T47D (cell line): ENCODE results near the gene PLSCR5.

Experiments
- DNase-seq, 2 experiments: peaks; one replicate each; pipeline versions ENCODE4 v3.0.0 to v3.0.0-alpha.2; 2011 to 2012; ENCODE audit warnings: low read depth in 1 of 2, low spot score in 1 of 2
- JUND ChIP-seq: IDR thresholded peaks from 2 replicates; pipeline ENCODE4 v1.6.1; 2012; ENCODE audit warnings: low read depth
- in situ Hi-C: cut with HindIII; loops from 2 replicates; pipeline ENCODE4 v1.10.0; 2016; ENCODE audit warnings: low sequenced_read_pairs, low pct_unique_long_range_greater_than_20kb

Gene PLSCR5

GRCh38 chr3:146536681-146537080, 68.5 kb downstream of the PLSCR5 start:
- in situ Hi-C loops = no loop called here
- DNase-seq = no peak
- TF ChIP-seq JUND = no peak
